ENCODE measurements around the gene TYK2.

DNA sequence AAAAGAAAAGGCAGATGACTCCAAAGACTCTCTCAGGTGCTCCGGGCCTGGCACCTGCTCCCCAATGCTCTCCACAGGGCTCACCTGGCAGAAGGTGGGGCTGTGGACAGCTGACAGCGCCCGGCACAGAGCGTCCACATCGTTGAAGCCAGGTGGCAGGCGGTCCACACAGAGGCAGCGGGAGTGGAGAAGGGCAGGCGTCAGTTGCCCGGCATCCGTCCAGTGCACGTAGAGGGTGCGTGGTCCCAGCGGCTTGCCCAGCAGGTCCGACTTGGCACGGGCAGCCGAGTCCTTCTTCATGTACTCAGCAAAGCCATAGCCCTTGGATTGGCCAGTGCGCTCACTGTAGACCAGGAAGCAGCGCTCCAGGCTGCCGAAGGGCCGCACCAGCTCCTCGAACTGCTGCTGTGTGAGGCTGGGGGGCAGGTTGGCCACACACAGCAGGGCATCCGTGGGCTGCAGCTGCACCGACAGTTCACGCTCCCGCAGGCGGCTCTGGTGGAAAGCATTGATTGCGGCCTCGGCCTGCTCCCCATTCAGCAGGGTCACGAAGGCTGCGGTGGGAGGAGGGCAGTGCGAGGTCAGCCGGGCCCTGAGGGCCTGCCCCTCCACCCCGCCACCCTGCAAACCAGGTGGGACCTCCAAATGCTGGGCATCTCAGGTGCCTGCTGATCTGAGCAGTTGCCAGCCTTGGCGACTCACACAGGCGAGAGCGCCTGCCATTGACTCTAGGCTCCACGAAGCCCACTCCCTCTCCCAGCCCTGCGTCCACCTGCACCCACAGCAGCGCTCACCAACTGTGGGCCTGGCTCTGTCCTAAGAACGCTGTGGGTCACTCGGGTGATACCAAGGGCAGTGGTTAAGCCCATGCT, 51.6 kb downstream of the TYK2 start:
- TF ChIP-seq, protein P1, sequence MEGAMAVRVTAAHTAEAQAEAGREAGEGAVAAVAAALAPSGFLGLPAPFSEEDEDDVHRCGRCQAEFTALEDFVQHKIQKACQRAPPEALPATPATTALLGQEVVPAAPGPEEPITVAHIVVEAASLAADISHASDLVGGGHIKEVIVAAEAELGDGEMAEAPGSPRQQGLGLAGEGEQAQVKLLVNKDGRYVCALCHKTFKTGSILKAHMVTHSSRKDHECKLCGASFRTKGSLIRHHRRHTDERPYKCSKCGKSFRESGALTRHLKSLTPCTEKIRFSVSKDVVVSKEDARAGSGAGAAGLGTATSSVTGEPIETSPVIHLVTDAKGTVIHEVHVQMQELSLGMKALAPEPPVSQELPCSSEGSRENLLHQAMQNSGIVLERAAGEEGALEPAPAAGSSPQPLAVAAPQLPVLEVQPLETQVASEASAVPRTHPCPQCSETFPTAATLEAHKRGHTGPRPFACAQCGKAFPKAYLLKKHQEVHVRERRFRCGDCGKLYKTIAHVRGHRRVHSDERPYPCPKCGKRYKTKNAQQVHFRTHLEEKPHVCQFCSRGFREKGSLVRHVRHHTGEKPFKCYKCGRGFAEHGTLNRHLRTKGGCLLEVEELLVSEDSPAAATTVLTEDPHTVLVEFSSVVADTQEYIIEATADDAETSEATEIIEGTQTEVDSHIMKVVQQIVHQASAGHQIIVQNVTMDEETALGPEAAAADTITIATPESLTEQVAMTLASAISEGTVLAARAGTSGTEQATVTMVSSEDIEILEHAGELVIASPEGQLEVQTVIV (CRISPR knock-in tag; IDR thresholded peaks at IDR 0.05; ENCODE audit: borderline replicate concordance): no peak
- no peak for TF ChIP-seq CCNT2 (IDR thresholded peaks at IDR 0.05; ENCODE audit: borderline replicate concordance, extremely low read depth, insufficient read length, low read depth, low read length)
- TF ChIP-seq FOXP1 (CRISPR knock-in tag; IDR thresholded peaks at IDR 0.05): no peak

Measured in K562 (cell line).